Astrocyte of the cerebellum (primary cell): ENCODE measurements around the gene NR2F1-AS1.

Experiments used
- DNase-seq: peaks from one replicate; pipeline ENCODE4 v3.0.0-alpha.2; 2011; ENCODE audit warnings: low read depth
- H3K4me3 ChIP-seq: 2 replicates; pipeline ENCODE4 v1.5.1; 2011; ENCODE audit warnings: mild to moderate bottlenecking, low read depth, low read length, moderate library complexity
- CTCF ChIP-seq: IDR thresholded peaks from 2 replicates; pipeline ENCODE4 v1.5.1; 2012; ENCODE audit warnings: low read length, low read depth, moderate library complexity, mild to moderate bottlenecking; ENCODE audit errors: missing control alignments
- in situ Hi-C: cut with HindIII; loops from 2 replicates; pipeline ENCODE4 v1.10.0; 2017; ENCODE audit warnings: low sequenced_read_pairs

Gene NR2F1-AS1

DNA sequence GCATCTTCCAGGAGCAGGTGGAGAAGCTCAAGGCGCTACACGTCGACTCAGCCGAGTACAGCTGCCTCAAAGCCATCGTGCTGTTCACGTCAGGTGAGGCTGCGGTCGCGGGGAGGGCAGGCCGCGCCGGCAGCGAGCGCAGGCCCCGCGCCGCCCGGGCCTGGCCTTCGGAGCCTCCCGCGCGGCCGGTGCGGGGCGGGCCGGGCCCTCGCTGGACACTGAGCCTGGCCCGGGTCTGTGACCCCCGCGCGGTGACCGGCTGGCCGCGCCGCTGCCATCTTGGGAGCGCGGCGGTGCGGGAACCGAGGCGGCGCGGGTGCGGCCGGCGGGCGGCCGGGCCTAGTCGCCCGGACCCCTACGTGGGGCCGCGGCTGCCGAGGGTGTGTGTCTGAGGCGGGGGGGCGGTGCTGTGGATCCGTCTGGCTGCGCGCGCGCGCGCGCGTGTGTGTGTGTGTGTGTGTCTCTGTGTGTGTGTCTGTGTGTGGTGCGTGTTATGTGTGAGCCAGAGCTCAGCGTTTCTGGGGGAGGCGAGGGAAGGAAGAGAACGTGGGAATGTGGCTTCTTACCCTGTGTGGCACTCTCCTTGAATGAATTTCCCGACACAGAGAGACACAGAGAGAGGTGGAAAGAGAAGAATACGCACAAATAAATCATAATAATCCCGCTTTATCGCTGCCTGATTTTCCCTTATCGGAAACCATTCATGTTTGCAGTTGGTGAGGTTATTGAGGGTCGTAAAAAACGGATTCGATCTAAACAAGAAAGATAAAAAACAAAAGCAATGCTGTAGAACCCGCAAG, 7.5 kb upstream of the NR2F1-AS1 start:
- peak overlapping the region; percentile 98 for H3K4me3 ChIP-seq
- TF ChIP-seq CTCF, result no peak
- no peak for DNase-seq
- in situ Hi-C loops, result no loop called here

DNA sequence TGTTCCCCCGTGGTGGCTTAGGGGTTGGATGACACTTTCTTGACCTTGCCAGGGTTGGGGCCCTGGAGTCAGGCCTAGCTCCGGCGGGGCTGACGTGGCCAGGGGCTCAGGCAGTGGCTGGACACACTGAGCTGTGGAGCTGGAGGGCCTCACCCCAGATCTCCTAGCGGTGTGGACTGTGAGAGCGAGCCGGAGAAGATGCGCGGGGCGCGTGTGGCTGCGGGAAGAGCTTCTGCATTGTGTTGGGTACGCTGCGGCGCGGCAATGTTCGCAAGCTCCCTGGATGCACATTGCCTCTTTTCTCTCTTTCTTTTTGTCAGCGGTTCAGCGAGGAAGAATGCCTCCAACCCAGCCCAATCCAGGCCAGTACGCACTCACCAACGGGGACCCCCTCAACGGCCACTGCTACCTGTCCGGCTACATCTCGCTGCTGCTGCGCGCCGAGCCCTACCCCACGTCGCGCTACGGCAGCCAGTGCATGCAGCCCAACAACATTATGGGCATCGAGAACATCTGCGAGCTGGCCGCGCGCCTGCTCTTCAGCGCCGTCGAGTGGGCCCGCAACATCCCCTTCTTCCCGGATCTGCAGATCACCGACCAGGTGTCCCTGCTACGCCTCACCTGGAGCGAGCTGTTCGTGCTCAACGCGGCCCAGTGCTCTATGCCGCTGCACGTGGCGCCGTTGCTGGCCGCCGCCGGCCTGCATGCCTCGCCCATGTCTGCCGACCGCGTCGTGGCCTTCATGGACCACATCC, 6.8 kb upstream of the NR2F1-AS1 start:
- peak overlapping the region; percentile 98 for H3K4me3 ChIP-seq
- in situ Hi-C loops, result no loop called here
- no peak for DNase-seq
- no peak for TF ChIP-seq CTCF

- in situ Hi-C loops, result no loop called here
- TF ChIP-seq CTCF, result no peak
- H3K4me3 ChIP-seq, result peak overlapping the region; percentile 98
- DNase-seq, result no peak
Measured at GRCh38 chr5:93586736-93587596, 5.9 kb upstream of the NR2F1-AS1 start.

DNA sequence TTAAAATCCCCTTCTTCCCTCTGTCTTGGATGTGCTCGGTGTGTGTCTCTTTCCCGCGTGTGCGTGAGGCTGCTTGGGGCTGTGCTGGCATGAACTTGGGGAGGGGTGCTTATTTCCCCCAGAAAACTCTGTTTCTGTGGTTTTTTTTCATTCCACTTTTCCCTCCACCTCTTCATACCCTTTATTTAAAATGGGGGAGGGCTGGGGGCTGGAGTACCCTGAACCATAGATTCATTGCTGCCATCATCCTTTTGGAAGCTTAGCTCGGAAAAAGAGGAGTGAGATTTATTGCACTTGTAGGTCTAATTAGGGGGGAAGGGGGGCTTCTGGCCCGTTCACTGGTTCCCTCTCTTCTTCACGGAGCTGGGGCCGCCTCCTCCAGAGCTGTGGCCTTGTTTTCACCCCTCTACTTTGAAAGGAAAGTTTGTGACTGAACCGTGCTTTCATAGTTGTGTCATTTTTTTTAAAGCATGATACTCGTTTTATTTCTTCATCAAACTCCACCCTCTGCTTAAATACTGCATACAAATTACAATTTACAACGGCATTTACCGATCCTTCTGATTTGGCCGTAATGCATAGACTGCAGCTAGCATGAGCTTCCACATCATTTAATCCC, 4.9 kb upstream of the NR2F1-AS1 start:
- H3K4me3 ChIP-seq, result peak overlapping the region; percentile 98
- TF ChIP-seq CTCF, result no peak
- no peak for DNase-seq
- in situ Hi-C loops, result no loop called here

DNA sequence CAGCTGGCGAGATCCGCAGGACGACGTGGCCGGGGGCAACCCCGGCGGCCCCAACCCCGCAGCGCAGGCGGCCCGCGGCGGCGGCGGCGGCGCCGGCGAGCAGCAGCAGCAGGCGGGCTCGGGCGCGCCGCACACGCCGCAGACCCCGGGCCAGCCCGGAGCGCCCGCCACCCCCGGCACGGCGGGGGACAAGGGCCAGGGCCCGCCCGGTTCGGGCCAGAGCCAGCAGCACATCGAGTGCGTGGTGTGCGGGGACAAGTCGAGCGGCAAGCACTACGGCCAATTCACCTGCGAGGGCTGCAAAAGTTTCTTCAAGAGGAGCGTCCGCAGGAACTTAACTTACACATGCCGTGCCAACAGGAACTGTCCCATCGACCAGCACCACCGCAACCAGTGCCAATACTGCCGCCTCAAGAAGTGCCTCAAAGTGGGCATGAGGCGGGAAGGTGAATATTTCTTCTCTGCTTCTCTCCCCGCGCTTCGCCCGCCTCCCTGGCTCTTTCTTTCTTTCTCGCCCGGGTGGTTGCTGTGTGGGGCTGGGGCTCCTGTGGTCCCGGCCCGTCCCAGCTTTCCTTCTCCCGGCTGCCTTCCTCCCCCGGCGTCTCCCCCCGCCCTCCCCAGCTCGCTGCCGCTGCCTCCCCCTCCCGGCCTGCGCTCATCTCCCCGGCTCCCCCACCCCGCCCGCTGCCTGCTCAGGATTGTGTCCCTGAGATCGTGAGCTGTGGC, 4.2 kb upstream of the NR2F1-AS1 start:
- in situ Hi-C loops, result no loop called here
- DNase-seq, result no peak
- H3K4me3 ChIP-seq, result peak overlapping the region; percentile 98
- no peak for TF ChIP-seq CTCF

GRCh38 chr5:93584596-93585040, 3.6 kb upstream of the NR2F1-AS1 start:
- in situ Hi-C loops, result no loop called here
- DNase-seq, result no peak
- TF ChIP-seq CTCF, result no peak

More at GRCh38 chr5:93584596-93585040, 3.6 kb upstream of the NR2F1-AS1 start:
- peak overlapping the region; percentile 98 for H3K4me3 ChIP-seq
